GM21381 (cell line): Measurements from ENCODE around the gene CHPT1.
"Not testable (repeated sequence)": the region's sequence is repeated elsewhere in the genome, so short reads cannot be mapped to it uniquely, and the experiment has no call there.

ENCODE experiments used
- ATAC-seq: cut with Tn5 transposase; IDR thresholded peaks from one replicate; pipeline ENCODE4 v1.9.1; 2021; ENCODE audit warnings: mild to moderate bottlenecking, moderate library complexity; ENCODE audit not compliant: unreplicated experiment

Gene CHPT1

GRCh38 chr12:101697197-101697929, at the start of gene CHPT1:
Gene CHPT1, plus strand, starts transcription at chr12:101697640. Its CDS starts 222 bp downstream, at chr12:101697862.
- peak; percentile 58 for ATAC-seq

- ATAC-seq, result no peak
These were observed 49.7 kb upstream of the CHPT1 start for GRCh38 chr12:101647711-101648110.

DNA sequence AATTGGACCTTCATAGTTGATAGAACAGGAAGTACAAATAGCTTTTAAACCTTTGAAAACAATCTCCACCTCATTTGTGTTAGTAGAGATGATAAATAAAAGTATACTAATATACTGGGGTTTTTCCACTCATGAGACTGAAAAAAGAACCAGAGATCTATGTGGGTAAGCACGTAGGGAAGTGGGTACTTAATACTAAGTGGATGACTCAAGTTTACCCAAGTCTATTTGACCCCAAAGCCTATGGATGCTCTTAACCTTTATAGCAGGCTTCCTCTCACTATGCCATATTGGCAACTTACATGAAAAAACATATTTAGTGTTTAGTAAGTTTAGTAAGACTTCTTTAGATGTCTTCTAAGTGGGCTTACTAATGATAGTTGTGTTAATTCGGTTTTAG, 49.2 kb upstream of the CHPT1 start:
- ATAC-seq, result no peak

DNA sequence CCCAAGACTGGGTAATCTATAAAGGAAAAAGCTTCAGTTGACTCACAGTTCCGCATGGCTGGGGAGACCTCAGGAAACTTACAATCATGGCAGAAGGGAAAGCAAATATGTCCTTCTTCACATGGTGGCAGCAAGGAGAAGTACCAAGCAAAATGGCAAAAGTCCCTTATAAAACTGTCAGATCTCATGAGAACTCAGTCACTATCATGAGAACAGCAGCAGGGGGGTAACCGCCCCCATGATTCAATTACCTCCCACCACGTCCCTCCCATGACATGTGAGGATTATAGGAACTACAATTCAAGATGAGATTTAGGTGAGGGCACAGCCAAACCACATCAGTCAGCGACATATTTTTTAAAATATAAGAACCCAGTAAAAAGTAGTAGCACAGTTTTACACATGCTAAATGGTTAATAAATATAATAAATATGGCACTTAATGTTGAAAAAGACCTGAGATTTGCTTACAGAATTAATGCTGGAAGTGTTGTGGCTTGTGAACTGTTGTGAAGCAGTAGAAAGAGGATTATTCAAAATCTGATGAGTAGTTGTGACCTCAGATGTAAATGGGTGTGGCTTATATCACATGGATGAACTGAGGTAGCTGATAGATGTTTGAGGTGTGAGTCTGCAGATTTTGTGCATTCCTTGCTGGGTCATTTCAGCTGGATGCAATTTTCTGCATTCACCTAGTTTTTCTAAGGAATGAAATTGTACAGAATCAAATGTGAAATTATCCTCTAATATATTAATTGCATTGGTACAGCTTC, 46.9 kb upstream of the CHPT1 start:
- no peak for ATAC-seq

DNA sequence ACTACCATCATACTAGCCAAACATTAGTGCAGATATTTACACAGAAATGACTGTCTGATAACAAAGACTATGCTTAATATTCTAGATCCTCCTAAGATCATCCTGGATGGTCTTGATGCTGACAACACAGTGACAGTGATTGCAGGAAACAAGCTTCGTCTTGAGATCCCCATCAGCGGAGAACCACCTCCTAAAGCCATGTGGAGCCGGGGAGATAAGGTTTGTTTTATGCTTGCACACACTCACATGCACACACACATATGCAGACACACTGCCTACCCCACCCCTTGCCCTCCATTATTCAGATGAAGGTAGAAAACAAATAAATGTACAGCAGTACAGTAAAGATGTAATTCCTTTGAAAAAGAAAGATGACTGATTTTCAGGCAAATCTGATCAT, 44.4 kb upstream of the CHPT1 start:
- no peak for ATAC-seq

DNA sequence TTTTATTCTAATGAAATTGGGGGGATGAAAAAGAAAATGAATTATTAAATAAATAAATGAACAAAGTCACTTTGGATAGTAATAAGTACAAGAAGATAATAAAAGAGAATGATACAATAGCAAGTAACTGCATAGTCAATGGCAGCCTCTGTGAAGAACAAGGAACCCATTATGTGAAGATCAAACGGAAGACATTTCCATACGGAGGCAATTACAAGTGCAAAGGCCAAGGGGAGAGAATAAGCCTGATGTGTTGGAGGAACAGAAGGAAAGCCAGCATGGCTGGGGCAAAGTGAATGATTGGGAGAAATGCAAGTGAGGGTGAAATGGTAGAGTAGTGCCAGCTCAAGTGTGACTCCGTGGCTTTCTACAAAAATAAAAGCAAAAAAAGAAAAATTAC, 43.9 kb upstream of the CHPT1 start:
- no peak for ATAC-seq

DNA sequence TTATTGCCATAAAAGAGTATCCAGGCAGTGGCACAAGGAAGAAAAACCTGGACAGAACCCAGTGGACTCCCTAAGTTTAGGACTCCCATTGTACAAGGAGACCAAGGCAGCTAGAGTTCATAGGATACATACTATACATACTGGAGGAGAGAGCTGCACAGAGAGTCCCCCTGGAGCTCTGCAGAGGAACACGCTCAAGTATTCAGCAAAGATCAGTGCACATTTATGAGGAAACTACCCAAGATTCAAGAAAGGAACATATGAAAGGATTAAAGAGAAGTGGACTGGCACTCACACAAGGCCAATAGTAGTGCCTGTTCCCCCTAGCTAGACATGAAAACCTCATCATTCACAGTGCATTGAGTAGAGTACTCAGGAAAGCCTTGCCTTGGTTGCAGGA, 43.0 kb upstream of the CHPT1 start:
- no peak for ATAC-seq

GRCh38 chr12:101655393-101655792, 42.0 kb upstream of the CHPT1 start:
- ATAC-seq, result no peak

DNA sequence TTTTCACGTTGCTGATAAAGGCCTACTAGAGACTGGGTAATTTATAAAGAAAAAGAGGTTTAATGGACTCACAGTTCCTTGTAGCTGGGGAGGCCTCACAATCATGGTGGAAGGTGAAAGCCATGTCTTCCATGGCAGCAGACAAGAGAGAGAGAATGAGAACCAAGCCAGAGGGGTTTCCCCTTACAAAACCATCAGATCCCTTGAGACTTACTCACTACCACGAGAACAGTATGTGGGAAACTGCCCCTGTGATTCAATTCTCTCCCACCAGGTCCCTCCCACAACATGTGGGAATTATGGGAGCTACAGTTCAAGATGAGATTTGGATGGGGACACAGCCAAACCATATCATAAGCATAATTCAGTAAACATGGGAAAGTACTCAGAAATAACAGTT, 36.8 kb upstream of the CHPT1 start:
- ATAC-seq, result not testable (repeated sequence)

DNA sequence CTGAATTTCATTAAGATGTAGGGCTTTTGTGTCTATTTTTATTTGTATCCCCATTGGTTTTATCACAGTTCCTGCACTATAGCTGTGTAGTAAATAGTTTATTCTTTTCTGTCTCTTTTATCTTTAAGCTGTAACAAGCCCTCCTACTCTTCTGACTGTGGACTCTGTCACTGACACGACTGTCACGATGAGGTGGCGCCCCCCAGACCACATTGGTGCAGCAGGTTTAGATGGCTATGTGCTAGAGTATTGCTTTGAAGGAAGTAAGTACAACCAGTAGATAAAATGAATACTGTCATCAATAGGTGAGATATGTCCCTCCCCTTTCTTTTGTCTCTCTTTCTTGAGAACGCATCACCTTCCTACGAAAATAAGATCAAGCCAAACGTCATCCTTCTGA, 34.1 kb upstream of the CHPT1 start:
- no peak for ATAC-seq

DNA sequence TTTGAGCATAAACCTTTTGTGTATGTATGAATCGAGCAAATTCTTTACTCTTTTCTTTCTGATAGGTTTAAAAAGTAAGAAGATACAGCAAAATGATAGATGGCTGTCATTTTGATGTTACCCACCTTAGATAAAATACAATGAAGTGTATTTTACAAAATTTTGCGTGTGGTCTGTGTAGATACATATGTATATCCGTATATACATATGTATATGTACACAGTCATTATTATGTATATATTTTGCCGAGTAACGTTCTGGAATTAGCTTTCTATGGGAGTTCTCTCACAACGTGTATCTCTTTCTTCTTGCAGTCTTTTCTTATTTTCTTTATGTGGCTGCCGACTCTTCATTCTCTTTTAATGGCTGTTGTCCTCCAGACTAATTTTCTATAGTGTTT, 32.4 kb upstream of the CHPT1 start:
- no peak for ATAC-seq

GRCh38 chr12:101666052-101666728, 31.2 kb upstream of the CHPT1 start:
- ATAC-seq, result no peak

DNA sequence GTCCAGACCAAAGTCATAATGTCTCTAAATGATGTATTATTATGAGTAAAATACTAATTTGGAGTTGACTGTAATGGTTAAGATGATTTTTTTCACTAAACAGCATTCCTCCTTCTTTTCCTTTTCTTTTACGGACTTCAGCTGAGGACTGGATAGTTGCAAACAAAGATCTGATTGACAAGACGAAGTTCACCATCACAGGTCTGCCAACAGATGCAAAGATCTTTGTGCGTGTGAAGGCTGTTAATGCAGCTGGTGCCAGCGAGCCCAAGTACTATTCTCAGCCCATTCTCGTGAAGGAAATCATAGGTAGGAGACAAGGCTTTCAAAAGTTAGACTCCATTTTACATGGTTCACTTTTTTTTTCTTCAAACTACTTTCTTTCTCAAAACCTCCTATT, 29.8 kb upstream of the CHPT1 start:
- no peak for ATAC-seq

DNA sequence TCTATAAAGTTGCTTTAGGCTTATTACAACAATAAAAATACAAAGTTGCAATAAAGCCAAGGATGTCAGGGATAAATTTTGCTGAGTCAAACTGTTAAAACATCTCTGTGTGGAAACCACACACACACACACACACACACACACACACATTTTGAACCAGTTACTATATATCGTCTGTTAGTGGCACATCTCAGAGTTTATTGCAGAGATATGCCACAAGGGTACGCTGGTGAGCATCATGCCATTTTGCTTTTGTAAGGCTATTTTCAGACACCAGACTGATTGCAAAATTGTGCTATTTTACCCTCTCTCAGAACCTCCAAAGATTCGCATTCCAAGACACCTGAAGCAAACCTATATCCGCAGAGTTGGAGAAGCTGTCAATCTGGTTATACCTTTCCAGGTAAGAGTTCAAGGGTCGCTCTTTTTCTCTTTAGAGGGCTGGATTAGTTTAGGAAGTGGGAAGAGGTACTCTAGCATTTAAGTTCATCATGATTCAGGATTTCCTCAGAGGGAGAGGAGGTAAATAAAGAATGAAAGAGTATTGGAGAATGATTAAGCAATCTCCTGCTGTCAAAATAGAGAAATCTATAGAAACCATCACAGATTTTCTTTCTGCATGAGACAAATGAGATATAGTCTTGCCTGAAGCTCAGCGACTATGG, 27.3 kb upstream of the CHPT1 start:
- no peak for ATAC-seq

- ATAC-seq, result peak; percentile 91
These were observed 26.2 kb upstream of the CHPT1 start for GRCh38 chr12:101671157-101671791.

DNA sequence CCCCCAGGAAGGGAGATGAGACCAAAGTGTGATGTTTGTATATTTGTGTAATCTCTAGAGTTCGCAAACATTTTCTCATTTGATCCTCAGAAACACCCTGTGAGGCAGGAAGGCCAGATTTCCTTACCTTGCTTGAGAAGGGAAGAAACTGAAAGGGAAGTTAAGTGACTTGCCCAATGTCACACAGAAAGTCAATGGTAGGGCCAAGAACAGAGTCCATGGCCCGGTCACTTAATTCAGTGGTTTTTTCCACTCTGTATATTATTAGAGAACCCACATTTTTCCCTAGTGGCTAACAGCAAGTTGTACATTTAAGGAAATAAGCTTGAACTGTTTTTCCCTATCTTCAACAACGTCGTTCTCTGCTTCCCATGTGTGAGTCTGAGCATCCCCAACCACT, 25.6 kb upstream of the CHPT1 start:
- ATAC-seq, result peak; percentile 23

- ATAC-seq, result no peak
These were observed 21.9 kb upstream of the CHPT1 start for GRCh38 chr12:101675555-101675954.

DNA sequence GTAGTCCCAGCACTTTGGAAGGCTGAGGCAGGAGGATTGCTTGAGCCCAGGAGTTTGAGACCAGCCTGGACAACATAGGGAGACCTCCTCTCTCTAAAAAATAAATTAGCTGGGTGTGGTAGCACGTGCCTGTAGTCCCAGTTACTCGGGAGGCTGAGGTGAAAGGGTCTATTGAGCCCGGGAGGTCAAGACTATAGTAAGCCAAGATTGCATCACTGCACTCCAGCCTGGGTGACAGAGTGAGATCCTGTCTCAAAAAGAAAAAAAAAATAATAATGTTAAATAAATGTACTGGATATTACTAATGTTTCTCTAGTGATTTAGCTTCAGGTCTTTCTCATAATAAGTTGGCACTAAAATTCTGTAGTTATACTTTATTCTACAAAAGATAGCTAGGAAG, 20.9 kb upstream of the CHPT1 start:
- not testable (repeated sequence) for ATAC-seq

GRCh38 chr12:101678081-101678480, 19.4 kb upstream of the CHPT1 start:
- no peak for ATAC-seq

DNA sequence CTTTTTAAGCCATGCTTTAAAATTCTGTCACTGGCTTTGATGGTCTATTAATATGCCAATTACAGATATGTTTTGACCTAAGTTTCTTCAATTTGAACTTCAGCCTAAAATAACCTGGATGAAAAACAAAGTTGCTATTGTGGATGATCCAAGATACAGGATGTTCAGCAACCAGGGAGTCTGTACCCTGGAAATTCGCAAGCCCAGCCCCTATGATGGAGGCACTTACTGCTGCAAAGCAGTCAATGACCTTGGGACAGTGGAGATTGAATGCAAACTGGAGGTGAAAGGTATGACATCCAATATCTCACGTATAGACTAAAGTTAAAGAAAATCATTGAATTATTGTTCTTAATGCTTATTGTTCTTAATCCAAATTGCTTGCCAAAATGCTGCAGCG, 17.2 kb upstream of the CHPT1 start:
- no peak for ATAC-seq

- ATAC-seq, result no peak
These were observed 16.8 kb upstream of the CHPT1 start for GRCh38 chr12:101680647-101681046.
